Measurements from ENCODE around the gene FOXJ1. TPM values are rescaled to one million over a fixed set of nuclear protein-coding genes. Genes with fewer than 3 reads are reported as not detected.

The FOXJ1 gene
- total RNA-seq, 1 donor from 2014 or later: 2.6 TPM

DNA sequence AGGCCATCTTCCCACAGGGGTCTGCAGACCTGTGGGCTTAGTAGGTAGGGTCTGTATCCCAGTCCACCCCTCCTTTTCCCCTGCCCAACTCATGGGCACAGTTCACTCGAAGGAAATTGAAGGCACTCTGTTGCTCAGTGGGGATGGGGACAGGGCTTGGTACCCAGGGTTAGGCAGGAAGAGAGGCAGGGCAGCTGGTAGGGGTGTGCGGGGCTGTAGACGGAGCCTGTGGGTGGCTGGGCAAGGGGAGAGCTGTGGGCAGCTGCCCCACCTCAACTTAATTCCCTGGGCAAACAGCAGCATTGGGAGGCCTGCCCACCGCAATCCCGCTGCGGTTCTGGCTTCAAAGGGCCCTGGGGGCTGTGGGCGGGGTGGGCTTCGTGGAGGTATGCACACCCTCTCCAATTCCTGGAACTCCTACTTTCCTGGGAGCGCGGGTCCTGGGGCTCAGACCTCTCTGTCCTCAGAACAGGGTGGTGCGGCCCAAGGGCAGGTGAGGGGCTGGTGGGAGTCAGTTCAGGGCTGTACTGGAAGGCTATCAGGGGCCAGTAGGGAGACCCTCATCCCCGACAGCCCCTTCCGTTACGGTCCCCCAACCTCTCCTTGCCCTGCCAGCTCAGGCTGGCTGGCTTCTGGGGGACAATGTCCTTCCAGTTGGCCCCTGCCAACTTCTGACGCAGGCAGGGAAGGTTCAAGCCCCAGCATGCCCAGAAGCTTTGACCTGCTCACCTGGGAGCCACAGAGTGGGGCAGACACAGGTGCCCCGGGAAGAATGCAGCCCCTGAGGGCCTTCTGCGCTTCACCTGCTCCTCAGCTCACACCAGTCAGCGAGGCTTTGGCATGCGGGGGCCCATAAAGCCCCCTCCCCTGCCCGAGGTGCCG, 9.1 kb downstream of the FOXJ1 start:
- H3K4me3 ChIP-seq (ENCODE audit: low read depth, low read length): no peak overlapping the region
- TF ChIP-seq CTCF (conservative IDR thresholded peaks at IDR 0.05; ENCODE audit: low read depth, low read length): no peak
- no peak for DNase-seq (ENCODE audit: low read depth)

- no peak for TF ChIP-seq CTCF (conservative IDR thresholded peaks at IDR 0.05; ENCODE audit: low read depth, low read length)
- no peak overlapping the region for H3K4me3 ChIP-seq (ENCODE audit: low read depth, low read length)
- DNase-seq (ENCODE audit: low read depth): no peak
Observed at GRCh38 chr17:76131051-76131691, 9.9 kb downstream of the FOXJ1 start.

GRCh38 chr17:76130473-76130872, 10.6 kb downstream of the FOXJ1 start:
- no peak overlapping the region for H3K4me3 ChIP-seq (ENCODE audit: low read depth, low read length)
- DNase-seq (ENCODE audit: low read depth): no peak
- TF ChIP-seq CTCF (conservative IDR thresholded peaks at IDR 0.05; ENCODE audit: low read depth, low read length): no peak

DNA sequence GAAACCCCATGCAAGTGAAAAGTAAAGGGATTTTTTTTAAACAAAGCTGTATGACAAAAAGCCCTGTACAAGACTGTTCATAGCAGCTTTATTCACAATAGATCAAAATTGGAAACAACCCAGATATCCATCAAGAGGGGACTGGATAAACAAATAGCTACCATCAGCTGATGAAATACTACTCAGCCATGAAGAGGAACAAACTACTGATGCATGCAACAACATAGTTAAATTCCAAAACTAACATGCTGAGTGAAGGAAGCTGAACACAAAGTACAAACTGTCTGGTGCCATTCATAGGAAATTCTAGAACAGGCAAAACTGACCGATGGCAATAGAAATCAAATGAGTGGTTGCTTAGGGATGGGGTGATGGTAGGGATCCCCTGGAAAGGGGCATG, 15.1 kb downstream of the FOXJ1 start:
- no peak for DNase-seq (ENCODE audit: low read depth)
- no peak for TF ChIP-seq CTCF (conservative IDR thresholded peaks at IDR 0.05; ENCODE audit: low read depth, low read length)
- no peak overlapping the region for H3K4me3 ChIP-seq (ENCODE audit: low read depth, low read length)

DNA sequence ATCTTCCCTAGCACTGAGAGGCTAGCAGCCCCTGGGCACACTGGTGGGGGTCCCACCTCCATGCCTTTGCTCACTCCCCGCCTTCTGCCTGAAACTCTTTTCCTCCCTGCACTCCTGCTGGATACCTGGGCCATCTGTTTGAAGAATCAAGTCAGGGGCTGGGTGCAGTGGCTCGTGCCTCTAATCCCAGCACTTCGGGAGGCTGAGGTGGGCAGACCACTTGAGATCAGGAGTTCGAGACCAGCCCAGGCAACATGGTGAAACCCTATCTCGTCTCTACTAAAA, 15.7 kb downstream of the FOXJ1 start:
- no peak overlapping the region for H3K4me3 ChIP-seq (ENCODE audit: low read depth, low read length)
- no peak for TF ChIP-seq CTCF (conservative IDR thresholded peaks at IDR 0.05; ENCODE audit: low read depth, low read length)
- DNase-seq (ENCODE audit: low read depth): no peak

DNA sequence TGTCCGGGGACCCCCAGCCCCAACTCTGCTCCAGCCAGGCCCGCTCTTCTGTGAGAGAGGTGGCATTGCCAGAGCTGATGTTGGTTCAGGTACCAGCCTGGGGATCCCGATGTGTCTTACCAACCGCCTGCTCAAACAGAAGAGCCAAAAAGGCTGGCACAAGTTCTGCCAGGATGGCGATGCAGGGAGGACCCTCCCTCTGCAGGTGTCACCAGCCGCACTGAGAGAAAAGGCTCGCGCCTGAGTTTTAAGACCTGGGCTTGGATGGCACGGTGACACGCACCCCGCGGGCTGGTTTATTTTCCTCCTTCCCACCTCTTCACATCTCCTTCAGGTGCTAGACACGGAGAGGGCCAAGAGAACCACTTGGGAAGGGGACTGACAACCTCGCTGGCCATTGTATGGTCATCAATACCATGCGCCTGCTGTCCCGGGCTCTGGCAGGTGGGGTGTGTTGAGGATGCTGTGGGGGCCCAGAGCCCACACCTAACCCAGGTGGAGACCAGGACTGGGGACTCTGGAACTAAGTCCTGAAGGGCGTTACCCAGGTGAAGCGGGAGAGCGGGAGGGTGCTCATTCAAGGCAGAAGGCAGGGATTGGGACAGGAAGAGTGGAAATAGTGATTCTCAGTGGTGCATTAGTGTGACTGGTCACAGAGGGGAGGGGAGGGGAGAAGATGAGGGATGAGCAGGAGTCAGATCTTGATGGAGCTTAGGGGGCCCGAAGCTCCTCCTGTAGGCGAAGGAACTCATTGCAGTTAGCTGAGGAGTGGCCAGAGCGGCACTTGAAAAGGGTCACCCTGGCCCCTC, 16.3 kb downstream of the FOXJ1 start:
- TF ChIP-seq CTCF (conservative IDR thresholded peaks at IDR 0.05; ENCODE audit: low read depth, low read length): peak; percentile 32
- DNase-seq (ENCODE audit: low read depth): no peak
- H3K4me3 ChIP-seq (ENCODE audit: low read depth, low read length): no peak overlapping the region

Data from epithelial cell of proximal tubule (primary cell).